HG03103 (cell line): ENCODE data around the gene MYH16.
"Not testable (repeated sequence)": the region's sequence is repeated elsewhere in the genome, so short reads cannot be mapped to it uniquely, and the experiment has no call there.

Source experiments
- ATAC-seq: cut with Tn5 transposase; IDR thresholded peaks from one replicate; pipeline ENCODE4 v1.9.1; 2021; ENCODE audit warnings: low read depth; ENCODE audit not compliant: unreplicated experiment

The MYH16 gene

DNA sequence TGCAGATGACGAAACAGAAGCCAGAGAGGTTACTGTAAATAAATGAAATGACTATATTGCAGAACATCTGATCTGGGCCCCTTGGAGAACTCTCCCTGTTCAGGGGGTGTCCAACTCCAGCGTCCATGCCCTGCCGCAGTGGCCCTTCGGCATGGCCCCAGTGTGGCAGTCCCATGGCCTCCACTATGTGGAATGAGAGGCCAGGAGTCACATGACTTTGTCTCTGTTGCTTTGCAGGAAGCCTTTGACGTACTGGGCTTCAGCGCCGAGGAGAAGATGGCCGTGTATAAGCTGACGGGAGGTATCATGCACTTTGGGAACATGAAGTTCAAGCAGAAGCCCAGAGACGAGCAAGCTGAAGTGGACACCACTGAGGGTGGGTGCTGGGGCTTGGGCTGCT lies 15.6 kb upstream of the MYH16 start:
- ATAC-seq: no peak

DNA sequence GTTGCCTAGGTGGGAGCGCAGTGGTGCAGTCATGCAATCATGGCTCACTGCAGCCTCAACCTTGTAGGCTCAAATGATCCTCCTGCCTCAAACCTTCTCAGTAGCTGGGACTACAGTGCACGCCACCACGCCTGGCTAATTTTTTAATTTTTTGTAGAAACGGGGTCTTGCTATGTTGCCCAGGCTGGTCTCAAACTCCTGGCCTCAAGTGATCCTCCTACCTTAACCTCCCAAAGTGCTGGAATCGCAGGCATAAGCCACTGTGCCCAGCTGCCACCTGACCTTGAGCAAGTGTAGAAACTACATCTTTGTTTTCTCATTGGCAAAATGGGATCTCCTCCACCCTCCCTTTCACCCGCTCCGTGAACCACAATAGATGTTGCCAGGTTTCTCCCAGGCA lies 15.0 kb upstream of the MYH16 start:
- no peak for ATAC-seq

DNA sequence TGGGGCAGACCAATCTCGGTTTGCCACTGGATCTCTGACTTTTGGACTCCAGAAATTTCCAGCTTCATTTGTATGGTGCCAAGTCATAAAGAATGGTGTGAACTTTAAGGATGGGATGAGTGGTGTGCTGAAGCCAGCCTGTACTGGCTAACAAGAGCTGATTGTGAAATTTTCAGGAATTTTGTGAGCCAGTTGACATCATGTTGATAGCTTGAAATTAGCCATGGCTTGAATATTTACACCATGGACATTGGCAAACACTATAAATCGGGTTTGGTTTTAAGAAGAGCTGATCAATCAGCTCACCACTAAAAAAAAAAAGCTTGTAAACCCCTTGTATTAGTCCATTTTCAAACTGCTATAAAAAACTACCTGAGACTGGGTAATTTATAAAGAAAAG lies 14.1 kb upstream of the MYH16 start:
- no peak for ATAC-seq

GRCh38 chr7:99260395-99260794 lies 12.2 kb upstream of the MYH16 start:
- no peak for ATAC-seq

DNA sequence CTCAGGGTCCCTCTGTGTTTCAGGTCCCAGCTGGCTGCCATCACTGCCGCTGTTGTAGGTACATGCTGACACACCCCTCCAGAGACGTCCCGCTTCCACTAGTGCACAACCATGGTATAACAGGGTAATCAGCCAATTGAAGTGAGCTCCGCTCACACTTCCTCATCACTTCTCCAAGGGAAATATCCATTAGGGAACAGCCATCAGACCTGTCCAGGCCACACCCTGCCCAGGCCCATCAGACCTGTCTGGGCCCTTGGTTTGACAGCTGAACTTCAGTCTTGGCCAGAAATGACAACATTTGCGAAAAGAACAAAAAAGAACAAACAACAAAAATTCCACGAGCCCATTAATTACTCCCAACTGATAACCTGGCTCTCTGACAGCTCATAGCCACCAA lies 11.0 kb upstream of the MYH16 start:
- ATAC-seq: no peak

- no peak for ATAC-seq
These were observed 6.7 kb upstream of the MYH16 start for GRCh38 chr7:99265848-99266480.

GRCh38 chr7:99267481-99267840 lies 5.2 kb upstream of the MYH16 start:
- ATAC-seq: no peak

DNA sequence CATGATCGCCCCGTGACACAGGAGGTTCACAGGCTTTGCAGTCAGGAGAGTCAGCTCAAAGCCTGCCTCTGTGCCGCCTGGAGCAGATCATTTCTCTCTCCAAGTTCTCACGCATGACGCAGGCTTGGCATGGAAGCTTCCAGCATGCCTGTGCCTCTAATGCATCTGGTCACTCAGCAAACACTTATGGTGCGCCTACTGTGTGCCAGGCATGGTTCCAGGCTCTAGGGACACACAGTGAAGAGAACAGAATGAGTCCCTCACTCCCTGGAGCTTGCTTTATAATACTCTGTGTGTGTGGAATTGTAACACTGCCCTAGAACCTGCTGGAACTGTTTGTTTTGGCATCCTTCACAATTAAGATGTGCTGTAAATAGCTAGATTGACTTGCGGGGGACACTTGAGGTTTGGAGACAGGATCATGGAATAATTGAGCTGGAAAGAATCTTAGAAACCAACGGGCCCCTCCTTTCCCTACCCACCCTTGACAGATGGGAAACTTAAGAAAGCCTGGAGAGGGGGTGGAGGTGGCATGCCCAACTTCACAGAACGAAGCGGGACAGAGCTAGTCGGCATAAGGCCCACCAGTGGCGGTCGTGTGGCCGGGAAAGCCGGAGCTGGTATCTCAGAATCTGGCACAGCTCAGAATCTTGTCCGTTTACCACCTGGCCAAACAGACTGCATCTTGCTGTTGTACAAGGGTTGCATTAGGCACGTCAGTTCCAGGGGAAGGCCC lies 4.6 kb upstream of the MYH16 start:
- no peak for ATAC-seq

- ATAC-seq: no peak
These were observed 4.1 kb upstream of the MYH16 start for GRCh38 chr7:99268577-99268908.

DNA sequence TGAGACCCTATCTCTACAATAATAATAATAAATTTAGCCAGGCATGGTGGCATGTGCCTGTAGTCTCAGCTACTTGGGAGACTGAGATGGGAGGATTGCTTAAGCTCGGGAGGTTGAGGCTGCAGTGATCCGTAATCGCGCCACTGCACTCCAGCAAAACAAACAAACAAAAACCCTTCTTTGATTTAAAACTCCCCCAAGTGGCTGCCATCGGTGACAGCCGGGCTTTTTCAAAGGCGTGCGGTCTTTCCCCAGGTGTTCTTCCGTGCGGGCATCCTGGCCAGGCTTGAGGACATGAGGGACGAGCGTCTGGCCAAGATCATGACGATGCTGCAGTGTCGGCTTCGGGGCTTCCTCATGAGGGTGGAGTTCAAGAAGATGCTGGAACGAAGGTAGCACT lies 1.9 kb upstream of the MYH16 start:
- no peak for ATAC-seq

GRCh38 chr7:99273561-99273960 lies 922 bp downstream of the MYH16 start:
- not testable (repeated sequence) for ATAC-seq

DNA sequence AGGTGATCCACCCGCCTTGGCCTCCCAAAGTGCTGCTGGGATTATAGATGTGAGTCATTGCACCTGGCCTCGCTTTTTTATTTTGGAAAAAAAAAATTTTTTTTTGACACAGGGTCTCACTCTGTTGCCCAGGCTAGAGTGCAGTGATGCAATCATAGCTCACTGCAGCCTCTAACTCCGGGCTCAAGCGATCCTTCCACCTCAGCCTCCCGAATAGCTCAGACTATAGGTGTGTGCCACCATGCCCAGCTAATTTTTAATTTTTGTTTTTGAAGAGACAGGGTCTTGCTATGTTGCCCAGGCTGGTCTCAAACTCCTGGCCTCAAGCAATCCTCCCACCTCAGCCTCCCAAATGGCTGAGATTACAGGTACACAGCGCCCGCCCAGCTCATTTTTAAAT lies 2.3 kb downstream of the MYH16 start:
- not testable (repeated sequence) for ATAC-seq

DNA sequence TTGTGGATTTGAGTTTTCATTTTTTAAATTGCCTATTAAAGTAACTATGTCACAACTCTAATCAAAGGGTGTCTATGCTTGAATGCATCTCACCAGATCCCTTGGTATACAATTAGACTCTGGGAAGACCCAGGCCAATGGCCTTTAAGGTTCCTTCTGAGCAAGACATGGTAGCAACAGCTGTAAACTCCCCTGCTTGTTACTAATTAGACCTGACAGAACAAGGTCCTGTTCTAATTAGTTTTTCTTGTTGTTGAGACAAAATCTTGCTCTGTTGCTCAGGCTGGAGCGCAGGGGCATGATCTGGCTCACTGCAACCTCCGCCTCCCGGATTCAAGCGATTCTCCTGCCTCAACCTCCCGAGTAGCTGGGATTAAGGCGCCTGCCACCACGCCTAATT lies 2.9 kb downstream of the MYH16 start:
- ATAC-seq: no peak

DNA sequence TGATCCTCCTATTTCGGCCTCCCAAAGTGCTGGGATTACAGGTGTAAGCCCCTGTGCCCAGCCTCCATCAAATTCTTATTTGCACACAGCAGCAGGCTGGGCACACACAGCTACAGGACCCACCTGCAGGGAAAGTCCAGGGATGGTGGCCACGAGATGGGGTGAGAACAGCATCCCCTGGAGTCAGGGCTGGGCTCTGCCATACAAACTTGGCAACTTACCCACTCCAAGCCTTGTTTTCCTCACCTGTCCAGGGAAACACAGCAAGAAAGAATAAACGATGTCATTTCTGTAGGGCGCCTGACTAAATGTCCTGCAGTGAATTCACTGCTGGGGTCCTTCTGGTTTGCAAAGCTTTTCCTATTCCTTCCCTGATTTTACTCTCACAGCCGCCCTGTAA lies 5.5 kb downstream of the MYH16 start:
- no peak for ATAC-seq

DNA sequence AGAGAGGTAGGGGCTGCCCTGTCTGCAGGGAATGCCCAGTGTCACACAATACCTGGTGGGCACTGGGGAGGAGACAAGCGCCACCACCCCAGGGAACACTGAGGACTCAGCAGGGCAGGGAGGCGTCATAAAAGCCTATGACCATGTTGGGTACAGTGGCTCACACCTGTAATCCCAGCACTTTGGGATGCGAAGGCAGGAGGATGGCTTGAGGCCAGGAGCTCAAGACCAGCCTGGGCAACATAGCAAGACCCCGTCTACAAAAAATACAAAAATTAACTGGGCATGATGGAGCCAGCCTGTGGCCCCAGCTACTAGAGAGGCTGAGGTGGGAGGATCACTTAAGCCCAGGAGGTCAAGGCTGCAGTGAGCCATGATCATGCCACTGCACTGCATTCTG lies 11.5 kb downstream of the MYH16 start:
- not testable (repeated sequence) for ATAC-seq

DNA sequence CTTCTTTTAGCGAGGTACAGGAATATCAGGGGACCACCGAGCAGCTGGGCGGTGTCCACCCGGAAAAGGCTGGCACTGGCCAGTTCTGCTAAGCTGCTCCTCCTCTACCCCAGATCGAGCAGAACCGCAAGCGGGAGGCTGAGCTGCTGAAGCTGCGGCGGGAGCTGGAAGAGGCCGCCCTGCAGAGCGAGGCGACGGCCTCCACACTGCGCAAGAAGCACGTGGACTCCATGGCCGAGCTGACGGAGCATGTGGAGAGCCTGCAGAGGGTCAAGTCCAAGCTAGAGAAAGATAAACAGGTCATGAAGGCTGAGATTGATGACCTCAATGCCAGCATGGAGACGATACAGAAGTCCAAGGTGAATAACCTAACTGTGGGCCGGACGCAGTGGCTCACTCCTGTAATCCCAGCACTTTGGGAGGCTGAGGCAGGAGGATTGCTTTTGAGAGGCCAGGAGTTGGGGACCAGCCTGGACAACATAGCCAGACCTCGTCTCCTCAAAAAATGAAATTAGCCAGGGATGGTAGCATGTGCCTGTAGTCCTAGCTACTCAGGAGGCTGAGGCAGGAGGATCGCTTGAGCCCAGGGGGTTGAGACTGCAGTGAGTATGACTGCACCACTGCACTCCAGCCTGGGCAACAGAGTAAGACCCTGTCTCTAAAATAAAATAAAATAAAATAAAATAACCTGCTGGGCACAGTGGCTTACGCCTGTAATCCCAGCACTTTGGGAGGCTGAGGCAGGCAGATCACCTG lies 15.3 kb downstream of the MYH16 start:
- no peak for ATAC-seq

DNA sequence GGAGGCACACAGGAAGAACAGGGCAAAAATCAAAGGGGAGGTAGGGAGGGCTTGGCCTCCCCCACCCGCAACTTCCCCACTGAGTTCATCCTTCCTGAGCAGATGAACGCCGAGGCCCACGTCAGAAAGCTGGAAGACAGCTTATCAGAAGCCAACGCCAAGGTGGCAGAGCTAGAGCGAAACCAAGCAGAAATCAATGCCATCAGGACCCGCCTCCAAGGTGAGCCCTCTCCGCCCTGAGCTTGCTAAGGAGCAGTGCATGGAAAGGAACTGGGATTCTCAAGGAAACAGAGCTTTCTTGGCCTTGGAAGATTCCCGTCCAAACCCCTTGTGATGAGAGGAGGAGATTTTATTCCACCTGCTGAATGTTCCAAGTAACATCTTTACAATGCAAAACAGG lies 16.5 kb downstream of the MYH16 start:
- ATAC-seq: no peak

- not testable (repeated sequence) for ATAC-seq
These were observed 17.5 kb downstream of the MYH16 start for GRCh38 chr7:99290148-99290547.

DNA sequence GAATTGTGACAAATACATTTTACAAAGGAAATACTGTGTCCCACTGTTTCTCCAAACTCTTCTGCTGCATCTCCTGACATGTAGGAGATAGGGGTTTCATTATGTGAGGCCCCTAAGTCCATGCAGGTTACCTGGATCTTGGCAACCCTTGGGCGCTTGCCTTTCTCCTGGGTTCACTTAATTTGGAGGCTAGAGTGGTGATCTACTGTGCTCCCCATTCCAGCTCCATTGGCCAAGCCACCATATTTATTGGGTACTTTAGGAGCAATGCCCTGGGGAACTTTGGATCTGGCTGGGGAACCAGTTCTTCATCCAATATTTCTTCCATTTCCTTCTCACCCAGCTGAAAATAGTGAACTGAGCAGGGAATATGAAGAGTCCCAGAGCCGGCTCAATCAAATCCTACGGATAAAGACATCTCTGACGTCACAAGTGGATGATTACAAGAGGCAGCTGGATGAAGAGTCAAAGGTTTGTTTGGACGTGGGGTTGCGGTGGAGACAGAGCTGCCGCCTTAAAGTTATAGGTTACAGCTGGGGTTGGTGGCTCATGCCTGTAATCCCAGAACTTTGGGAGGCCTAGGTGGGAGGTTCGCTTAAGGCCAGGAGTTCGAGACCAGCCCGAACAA lies 18.5 kb downstream of the MYH16 start:
- ATAC-seq: no peak

GRCh38 chr7:99292127-99292526 lies 19.5 kb downstream of the MYH16 start:
- ATAC-seq: no peak

- ATAC-seq: no peak
These were observed 20.5 kb downstream of the MYH16 start for GRCh38 chr7:99293167-99293566.

- ATAC-seq: no peak
These were observed 21.0 kb downstream of the MYH16 start for GRCh38 chr7:99293650-99294049.
